IPS DF 4.7 (cell line): ENCODE data around the gene AKT1S1.

Source experiments
- DNase-seq: peaks from one replicate; pipeline ENCODE4 v3.0.0-alpha.2; 2013; ENCODE audit warnings: low spot score; ENCODE audit errors: extremely low read depth

The AKT1S1 gene

DNA sequence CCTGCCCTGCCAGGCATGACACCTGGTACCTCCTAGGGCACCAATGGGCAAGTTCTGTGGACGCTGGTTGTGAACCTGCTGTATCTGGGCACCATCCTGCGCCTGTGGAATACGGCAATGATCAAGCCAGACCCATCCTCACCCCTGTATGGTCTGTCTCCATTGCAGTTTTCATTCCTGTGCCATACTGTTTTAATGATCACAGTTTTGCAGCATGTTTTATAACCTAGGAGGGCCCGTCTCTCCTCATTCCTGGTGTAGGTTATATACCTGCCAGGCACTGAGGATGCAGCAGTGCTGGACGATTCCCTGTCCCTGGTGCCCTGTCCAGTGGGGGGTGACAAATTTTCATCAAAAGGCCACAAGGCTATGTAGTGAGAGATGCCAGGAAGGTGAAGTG is 5.9 kb upstream of the AKT1S1 start:
- no peak for DNase-seq

DNA sequence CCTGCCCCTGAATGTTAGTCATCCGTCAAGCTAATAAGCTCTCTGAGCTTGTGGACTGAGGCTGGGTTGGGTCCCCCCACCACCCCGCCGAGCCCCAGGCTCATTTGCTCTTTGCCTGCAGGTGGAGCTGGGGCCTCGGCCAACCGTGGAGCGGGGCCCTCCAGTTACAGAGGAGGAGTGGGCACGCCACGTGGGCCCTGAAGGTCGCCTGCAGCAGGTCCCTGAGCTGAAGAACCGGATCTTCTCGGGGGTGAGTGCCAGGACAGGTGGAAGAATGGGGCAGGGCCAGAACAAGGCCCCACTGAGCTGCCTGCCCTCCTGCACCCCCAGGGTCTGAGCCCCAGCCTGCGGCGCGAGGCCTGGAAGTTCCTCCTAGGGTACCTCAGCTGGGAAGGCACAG is 5.5 kb upstream of the AKT1S1 start:
- no peak for DNase-seq

DNA sequence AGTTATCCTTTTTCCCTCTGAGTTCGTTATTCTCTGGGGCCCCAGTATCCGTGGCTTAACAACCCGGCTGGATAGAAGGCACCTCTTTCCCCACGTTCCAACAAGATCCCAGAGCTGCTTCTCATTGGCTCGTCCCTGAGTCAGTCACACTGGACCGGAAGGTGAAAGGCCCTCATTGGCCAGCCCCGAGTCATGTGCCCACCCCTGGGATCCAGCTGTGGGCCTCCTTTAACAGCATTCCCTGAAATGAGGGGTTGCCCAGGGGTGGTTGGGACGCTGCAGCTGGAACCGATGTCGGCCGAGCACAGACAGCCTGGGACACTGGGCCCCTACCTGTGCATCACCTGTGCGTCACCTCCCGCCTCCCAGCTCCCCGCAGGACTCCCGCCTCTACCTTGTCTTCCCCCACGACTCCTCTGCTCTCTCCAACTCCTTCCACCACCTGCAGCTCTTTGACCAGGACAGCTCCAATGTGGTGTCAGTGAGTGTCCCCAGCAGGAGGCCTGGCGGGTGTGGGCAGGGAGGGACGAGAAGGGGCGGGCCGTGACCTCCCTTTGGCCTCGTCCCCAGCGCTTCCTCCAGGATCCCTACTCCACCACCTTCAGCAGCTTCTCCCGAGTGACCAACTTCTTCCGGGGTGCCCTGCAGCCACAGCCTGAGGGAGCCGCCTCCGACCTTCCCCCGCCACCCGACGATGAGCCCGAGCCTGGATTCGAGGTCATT is 4.7 kb upstream of the AKT1S1 start:
- no peak for DNase-seq

DNA sequence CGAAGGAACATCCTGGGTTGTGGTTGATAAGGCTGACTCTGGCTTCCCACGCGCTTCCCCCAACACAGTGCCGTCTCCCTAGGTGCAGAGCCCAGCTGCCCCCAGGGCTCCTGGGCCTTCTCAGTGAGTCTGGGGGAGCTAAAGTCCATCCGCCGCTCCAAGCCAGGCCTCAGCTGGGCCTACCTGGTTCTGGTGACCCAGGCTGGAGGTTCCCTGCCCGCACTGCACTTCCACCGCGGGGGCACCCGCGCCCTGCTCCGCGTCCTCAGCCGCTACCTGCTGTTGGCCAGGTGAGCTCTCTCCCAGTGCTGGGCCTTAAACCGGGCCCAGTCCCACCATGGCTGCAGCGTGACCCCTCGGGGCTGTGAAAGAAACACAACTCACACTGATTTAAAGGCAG is 4.0 kb upstream of the AKT1S1 start:
- DNase-seq = no peak

DNA sequence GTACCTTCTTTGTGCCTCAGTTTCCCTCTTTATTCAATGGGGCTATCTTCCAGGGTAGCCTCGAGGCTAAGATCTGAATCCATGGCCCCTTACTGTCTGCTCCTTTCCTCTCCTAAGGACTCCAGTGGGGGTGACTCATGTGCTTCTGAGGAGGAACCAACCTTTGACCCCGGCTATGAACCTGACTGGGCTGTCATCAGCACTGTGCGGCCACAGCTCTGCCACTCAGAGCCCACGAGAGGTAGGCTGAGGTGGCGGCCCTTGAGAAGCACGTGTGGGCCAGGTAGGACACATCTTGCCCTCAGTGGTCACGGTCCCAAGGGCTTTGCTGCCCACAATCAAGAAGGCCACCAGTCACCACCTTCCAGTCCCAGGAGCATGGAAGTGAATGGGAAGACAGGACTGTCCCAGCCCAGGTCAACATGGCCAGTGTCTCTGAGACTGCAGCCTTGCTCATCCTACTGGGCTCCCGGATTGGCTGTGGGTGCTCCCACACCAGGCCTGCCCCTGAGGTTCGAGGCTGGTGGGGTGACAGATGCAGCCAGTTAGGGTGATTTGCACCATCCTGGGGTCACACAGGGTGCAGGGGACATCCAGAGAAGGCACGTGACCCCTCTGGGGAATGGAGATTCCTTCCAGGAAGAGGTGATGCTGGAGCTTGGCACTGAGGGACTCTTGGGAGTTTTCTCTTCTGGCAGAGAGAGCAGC is 3.2 kb upstream of the AKT1S1 start:
- DNase-seq = no peak

DNA sequence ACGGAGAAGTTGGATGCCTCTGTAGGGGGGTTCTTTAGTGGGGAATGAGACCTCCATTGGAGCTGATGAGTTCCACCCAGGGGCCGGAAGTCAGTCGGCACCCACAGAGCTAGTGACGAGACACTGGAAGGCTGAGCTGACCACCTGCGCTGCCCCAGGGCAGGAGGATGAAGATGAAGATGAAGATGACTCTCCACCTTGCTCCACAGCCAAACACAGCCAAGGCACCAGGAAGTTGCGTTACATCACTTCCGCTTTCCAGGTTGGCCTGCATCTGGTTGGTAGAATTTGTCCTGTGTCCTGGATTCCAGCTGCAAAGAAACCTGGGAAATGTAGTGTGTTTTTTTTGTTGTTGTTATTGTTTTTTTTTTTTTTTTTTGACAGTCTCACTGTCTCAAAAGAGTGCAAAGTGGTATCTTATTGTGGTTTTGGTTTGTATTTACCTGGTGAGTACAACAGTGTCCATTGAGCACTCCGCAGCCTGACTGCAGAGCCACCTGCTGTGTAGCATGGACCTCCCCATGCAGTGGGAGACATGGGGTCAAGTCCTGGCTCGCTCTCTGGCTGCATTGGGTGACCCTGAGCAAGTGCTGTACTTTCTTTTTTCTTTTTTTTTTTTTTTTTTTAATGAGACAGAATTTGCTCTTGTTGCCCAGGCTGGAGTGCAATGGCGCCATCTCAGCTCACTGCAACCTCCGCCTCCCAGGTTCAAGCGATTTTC is 2.2 kb upstream of the AKT1S1 start:
- DNase-seq = no peak

DNA sequence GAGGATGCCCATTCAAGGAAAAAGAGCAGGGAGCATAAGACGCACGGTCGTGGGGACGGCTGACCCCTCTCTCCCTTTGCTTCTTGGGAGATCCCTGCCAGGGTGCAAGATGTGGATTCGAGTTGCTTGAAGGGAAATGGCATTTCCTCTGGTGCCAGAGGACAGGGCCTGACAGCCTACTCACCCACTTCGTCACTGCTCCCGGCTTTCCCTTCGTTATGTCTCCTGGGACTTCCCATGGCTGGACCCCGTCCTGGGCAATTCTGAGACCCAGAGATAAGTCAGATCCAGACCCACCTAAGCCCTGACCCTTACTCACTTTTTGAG is 1.6 kb upstream of the AKT1S1 start:
- DNase-seq = no peak

DNA sequence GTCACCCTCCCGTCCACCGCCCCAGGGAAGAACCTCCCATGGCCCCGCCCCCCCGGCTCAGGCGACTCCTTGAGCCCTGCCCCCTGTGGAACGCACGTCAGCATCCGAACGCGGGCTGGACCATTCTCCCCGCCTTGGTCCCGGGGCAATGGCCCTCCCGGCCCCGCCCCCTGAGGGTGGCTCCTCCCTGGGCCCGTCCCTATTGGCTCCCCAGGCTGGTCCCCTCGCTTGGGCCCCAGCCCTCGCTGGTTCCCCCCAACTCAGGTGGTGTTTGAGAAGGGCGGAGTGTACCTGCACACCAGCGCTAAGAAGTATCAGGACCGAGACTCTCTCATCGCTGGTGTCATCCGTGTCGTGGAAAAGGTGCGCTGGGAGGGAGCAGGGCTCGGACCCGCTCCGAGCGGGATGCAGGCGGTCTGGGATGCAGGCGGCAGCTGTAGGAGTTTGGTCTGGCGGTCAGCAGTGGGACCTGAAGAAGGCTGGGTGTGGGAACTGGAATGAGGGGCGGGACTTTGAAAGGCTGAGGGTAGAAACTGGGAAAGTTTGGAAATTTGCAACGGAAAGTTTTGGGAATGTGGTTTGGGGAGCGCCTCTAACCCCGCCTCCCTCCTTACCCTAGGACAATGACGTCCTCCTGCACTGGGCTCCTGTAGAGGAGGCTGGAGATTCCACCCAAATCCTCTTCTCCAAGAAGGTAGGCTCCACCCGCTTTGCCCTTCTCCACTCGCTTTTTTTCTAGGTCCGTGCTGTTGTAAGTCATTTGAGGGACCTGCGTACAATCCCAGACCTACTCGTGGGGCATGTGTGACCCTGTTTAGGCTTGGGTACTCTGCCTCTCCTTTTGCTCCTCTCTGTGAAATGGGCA is 956 bp upstream of the AKT1S1 start:
- DNase-seq = no peak

DNA sequence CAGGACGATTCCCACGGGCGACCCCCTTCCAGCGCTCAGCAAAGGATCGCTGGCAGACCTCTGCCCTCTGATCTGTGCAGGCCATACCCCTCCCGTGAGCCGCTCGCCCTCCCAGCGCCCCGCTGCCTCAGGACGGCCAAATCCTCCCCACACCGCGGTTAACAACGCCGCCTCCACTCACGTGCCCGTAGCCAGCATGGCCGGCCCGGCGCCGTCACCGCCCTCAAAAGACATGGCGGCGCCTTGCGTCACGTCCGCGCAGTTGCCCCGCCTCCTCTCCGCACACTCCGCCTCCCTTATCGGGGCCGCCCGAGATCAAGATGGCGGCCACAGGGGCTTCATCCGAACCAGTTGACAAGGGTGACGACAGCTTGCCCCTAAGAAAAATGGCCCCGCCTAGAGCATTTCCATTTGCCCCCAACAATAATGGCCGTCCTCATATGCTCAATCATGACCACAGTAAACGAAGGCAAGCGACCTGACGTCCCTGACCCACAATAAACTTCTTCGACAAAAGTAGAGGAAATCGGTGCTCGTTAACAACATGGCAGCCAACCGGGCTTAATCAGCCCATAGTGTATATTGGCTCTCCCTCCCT is 634 bp downstream of the AKT1S1 start:
- no peak for DNase-seq

DNA sequence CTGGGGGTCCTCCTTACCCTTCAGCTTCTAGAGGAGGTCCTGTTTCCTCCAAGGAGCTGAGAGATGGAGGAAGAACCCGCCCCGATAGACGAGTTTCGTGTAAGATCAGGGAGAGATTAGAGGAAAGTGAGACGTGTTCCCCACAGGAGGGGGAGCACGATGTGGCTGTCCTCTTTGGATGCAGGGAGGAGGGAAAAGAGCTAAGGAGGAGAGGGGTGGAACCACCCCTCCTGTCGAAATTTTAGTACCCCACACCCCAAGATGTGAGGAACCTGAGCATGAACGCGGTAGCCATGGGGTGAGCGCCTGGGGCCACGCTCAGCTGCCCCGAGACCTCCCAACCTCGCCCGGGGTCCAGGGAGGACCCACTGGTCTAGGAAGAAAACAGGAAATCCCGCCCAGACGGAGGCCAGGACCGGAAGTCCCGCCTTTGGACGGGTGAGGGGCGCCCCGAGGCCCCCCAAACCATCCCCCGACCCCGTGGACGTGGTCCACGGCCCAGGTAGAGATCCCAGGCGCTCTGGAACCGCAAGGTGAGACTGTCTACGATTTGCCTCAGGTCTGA is 1.2 kb downstream of the AKT1S1 start:
- no peak for DNase-seq

DNA sequence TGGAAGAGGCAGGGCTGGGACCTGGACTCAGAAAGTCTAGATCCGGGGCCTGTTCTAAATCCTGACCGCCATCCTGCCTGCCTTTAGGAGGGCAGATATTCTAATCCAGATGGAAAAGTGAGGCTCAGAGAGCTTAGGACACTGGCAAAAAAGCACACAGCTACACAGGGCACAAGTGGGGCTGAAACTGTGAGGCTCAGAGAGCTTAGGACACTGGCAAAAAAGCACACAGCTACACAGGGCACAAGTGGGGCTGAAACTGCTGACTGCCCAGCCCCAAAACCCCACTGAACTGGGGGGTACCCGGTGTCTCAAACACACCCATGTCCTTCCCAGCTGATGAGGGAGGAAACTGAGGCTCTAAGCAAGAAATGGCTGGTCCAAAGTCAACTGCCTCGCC is 2.0 kb downstream of the AKT1S1 start:
- DNase-seq = no peak

DNA sequence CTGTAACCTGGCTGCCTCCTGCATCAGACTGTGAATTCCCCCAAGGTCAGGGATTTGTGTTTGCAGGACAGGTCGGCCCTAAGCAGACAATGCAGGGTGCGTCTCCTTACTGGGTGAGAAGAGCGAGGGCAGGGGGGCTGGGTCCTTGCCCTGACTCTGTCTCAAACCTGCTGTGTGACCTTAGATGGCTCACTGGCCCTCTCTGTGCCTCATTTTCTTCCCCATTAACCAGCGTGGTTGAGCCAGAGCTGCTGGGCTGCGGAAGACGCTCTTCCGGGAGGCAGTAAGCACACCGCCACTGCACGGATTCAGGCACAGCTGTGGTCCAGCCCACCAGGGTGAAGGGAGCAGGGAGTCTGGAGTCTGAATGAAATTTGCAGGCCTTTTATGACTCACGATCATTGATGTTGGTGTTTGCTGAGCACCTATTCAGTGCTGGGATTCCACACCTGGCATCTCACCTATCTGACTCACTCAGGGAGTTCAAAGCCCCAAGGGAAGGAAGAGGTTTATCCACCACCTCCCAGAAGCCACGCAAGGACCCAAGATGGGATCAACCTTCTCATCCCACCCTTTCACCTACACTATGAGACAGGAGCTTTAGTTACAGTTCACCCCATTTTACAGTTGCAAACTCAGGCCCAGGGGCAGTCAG is 2.5 kb downstream of the AKT1S1 start:
- DNase-seq = no peak

DNA sequence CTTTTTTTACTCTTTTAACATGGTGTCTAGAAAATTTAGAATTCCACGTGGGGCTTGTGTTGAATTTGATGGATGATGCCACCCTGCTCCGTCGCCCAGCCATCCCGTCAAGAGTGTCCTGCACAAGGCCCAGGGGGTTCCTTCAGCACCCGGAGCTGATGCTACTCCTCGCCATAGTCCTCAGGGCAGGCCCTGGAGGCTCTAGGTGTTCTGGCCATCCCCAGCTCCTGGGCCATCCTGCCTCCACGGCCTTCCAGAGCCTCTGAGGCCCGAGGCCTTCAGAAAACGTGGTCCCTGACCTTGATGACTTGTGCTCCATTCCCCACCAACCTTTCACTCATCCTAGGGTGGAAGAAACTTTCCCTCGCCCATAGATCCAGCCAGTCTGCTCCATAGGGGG is 3.3 kb downstream of the AKT1S1 start:
- no peak for DNase-seq

DNA sequence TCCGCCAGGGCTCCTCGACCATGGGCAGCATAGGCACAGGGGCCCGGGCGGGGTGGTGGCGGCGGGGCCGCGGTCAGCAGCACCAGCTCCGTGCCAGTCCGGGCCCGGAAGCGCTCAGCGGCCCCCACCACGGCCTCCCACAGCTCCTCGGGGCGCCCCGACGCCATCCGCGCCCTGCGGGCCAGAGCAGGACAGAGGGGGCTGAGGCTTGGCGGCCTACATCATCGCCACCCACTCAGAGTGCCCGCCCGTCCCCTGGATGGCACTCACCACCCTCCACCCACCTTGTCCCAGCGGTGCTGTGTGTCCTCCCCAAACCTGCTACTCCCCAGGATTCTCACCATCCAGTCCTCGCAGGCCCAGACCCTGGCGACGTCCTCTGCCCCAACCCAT is 4.0 kb downstream of the AKT1S1 start:
- DNase-seq = no peak

DNA sequence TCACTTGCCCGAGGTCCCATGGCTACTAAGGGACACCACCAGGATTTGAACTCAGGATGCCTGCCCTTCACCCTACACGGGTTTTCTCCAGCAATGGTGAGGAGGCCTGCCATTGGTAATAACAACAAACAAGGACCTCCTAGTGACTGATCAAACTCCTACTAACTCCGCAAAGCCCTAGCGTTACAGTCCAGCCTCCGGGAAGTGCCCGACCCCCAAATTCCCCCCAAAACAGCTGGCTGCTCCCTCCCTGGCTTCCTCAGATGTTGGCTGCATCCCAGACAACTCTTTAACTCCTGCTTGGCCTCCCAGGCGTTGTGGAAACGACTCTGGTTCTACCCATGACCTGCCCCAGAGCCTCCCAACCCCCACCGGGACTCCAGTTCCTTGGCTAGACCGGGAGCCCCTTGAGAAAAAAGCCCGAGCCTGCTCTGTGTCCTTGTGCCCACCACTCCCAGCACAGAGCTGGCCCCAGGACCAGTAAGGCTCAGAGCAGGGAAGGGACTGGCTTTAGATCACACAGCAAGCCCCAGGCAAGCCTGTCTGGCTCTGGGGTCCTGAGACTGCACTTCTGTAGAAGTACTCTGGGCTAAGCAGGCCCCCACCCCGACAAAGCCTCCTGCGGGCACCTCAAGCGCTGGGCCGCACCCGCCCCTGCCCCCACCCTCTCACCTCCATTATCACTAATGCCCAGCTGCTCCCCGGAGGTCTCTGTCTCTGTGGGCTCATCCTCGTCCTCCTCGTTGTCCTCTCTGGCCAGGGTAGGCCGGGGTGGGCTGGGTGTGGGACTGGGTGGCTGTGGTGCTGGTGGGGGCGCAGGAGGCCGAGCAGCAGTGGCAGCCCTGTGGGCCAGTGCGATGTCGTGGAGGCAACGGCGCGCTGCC is 4.7 kb downstream of the AKT1S1 start:
- DNase-seq = no peak

DNA sequence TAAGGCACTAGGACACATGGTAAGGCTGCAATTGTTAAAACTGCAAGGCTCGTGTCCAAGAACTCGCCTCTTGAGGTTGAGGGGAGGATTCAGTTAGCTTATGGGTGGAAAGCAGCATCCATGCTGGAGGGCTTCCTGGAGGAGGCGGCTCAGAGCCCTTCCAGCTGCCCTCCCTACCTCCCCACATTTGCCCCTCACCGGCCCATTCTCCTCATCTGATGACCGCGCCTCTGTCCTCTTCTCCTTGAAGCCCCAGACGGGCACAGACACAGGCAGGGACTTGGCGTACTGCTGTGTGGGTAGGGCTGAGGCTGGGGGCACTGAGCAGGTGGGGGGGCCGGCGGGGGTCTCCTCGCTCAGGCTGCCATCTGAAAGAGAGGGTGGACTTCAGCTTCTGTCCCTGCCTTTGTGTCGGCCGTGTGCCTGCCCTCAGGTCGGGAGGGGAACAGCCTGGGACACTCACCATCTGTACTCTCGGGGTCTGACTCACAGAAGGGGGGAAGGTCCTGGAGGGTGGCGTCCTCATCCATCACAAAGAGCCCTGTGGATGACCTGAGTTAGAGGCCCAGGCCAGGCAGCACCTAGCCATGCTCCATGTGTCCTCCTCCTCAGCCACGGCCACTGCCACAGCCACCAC is 5.7 kb downstream of the AKT1S1 start:
- no peak for DNase-seq

DNA sequence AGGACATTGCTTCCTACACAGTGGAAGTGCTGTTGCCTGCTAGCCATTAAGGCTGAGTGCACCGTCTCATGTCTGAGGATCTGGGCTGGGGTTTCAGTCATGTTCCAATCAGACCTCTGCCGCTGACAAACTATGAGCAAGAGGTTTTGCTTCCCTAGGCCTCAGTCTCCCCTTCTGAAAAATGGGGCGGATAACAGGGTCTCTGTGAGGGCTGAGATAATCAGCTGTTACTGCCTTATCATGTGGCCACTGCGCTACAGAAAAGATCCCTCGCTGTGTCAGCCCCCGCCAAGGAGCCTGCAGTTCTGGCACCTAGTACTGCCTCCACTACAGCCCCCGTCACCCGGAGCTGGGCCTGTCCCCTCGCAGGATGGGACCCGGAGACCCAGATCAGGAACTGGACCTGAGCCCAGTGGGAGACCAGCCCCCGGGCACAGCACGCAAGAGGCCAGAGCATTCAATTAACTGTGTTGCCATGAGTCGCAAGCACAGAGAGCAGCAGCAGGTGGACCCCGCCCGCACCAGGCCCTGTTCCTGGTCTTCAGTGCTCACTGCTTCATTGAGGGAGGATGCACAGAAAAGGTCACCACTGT is 6.8 kb downstream of the AKT1S1 start:
- DNase-seq = no peak

DNA sequence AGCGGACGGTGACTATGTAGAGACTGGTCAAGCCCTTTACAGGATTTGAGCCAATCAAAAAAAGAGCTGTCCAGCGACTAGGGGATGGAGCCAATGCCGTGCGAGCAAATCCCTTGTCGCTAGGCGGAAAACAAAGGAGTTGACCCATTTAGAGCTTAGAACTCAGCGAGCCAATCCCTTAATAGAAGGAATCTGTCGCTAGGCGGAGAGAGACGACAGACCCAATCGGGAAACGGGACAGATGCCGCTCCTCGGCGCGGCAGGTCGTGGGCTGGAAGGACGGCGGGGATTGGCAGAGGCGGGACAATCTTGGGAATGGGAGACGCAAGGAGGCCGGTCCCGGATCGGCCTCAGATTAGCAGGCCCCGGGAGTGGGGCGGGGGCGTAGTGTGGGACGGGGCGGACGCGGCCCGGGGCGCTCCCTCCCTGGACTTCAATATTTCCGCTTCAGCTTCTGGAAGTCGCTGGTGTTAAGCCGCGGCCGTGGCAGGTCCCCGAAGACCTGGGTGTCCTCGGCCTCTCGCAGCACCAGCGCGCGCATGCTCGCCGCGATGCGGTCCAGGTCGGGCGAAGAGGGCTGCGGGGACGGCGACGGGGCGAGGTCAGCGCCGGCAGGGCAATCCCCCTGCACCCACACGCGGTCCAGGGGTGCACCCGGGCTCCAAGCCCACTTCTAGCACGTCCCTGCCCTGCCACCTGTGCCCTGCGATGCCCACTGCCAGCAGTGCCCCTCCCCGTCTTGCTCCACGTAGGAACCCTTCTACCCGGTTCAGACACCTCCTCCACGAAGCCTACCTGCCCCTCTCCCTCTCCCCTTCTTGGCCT is 7.5 kb downstream of the AKT1S1 start:
- peak; percentile 99 for DNase-seq
